Activated naive CD4-positive, alpha-beta T cell (primary cell): Measurements from ENCODE around the gene RNF25.

Experiments used
- DNase-seq, 4 experiments: peaks; one replicate each; lab custom pipeline; 2025; lab: John Stamatoyannopoulos, UW

RNF25 gene

GRCh38 chr2:218679119-218679518, 7.3 kb upstream of the RNF25 start:
- DNase-seq: no peak

GRCh38 chr2:218671097-218671653, 627 bp downstream of the RNF25 start:
- DNase-seq: no peak

- no peak for DNase-seq
These were observed 7.1 kb downstream of the RNF25 start for GRCh38 chr2:218664653-218665052.

GRCh38 chr2:218663901-218664300, 7.9 kb downstream of the RNF25 start:
- DNase-seq: no peak

- no peak for DNase-seq
These were observed 9.0 kb downstream of the RNF25 start for GRCh38 chr2:218662827-218663226.

- no peak for DNase-seq
These were observed 9.4 kb downstream of the RNF25 start for GRCh38 chr2:218662377-218662776.

GRCh38 chr2:218659988-218660358, 11.8 kb downstream of the RNF25 start:
- DNase-seq: no peak

GRCh38 chr2:218659258-218659987, 12.4 kb downstream of the RNF25 start, which contains the start of the genes BCS1L and ZNF142:
BCS1L (plus strand) TSS chr2:218659683; CDS start chr2:218660988, 1,305 bp downstream.
ZNF142 (minus strand) TSS chr2:218659623; CDS start chr2:218656429, 3,194 bp downstream.
- DNase-seq: peak; percentile 81 to 91 (median 83)

- no peak for DNase-seq
These were observed 13.0 kb downstream of the RNF25 start for GRCh38 chr2:218658671-218659257.

- no peak for DNase-seq
These were observed 16.1 kb downstream of the RNF25 start for GRCh38 chr2:218655751-218656150.

- no peak for DNase-seq
These were observed 23.1 kb downstream of the RNF25 start for GRCh38 chr2:218648787-218649100.

- DNase-seq: peak in 2 of 4 experiments; percentile 6 to 20
These were observed 23.6 kb downstream of the RNF25 start for GRCh38 chr2:218648088-218648786.

- no peak for DNase-seq
These were observed 26.7 kb downstream of the RNF25 start for GRCh38 chr2:218645126-218645525.

GRCh38 chr2:218644721-218645120, 27.1 kb downstream of the RNF25 start:
- no peak for DNase-seq

- DNase-seq: no peak
These were observed 28.0 kb downstream of the RNF25 start for GRCh38 chr2:218643751-218644310.

GRCh38 chr2:218642786-218643185, 29.0 kb downstream of the RNF25 start:
- DNase-seq: no peak

- no peak for DNase-seq
These were observed 29.6 kb downstream of the RNF25 start for GRCh38 chr2:218642121-218642656.

GRCh38 chr2:218638372-218638771, 33.4 kb downstream of the RNF25 start:
- DNase-seq: no peak

GRCh38 chr2:218635719-218636118, 36.1 kb downstream of the RNF25 start:
- no peak for DNase-seq

GRCh38 chr2:218631837-218632236, 40.0 kb downstream of the RNF25 start:
- no peak for DNase-seq

GRCh38 chr2:218627939-218628338, 43.9 kb downstream of the RNF25 start:
- no peak for DNase-seq

GRCh38 chr2:218626369-218626768, 45.4 kb downstream of the RNF25 start:
- no peak for DNase-seq
